Transverse colon (tissue), 4 donors: Measurements from ENCODE around the gene MARCO. TPM values are rescaled to one million over a fixed set of nuclear protein-coding genes. Genes with fewer than 3 reads are reported as not detected.

Experiments used
- DNase-seq: peaks from one replicate; pipeline ENCODE4 v3.0.0-alpha.2; 2019
- H3K27ac ChIP-seq, 4 donors: fragments of 200-600 bp; sonication (generic); 2 replicates each; pipeline ENCODE4 v1.5.1; 2016 to 2018; ENCODE audit warnings: inconsistent platforms in 4 of 4
- H3K27me3 ChIP-seq: fragments of 200-600 bp; sonication (generic); 2 replicates; pipeline ENCODE4 v1.5.1; 2017; ENCODE audit warnings: inconsistent platforms
- H3K36me3 ChIP-seq, 4 donors: fragments of 200-600 bp; sonication (generic); 2 replicates each; pipeline ENCODE4 v1.5.1; 2017 to 2019; ENCODE audit warnings: inconsistent platforms in 4 of 4
- H3K4me1 ChIP-seq, 4 donors: fragments of 200-600 bp; sonication (generic); 2 replicates each; pipeline ENCODE4 v1.5.1; 2017 to 2020; ENCODE audit warnings: inconsistent platforms in 4 of 4
- H3K4me3 ChIP-seq, 4 donors: fragments of 200-600 bp; sonication (generic); 1 replicate in 1 of 4; 2 replicates in 3 of 4; pipeline versions ENCODE4 v1.5.1 to v1.6.1; 2017 to 2019; ENCODE audit warnings: inconsistent platforms in 4 of 4
- H3K9me3 ChIP-seq, 2 donors: fragments of 200-600 bp; sonication (generic); 2 replicates each; pipeline ENCODE4 v1.5.1; 2017 to 2019; ENCODE audit warnings: inconsistent platforms in 2 of 2
- EP300 ChIP-seq: sonication (generic); formaldehyde crosslinking; IDR thresholded peaks from one replicate; pipeline ENCODE4 v1.6.1; 2017; ENCODE audit warnings: antibody characterized with exemption, low read depth
- POLR2A ChIP-seq: fragments of 450-650 bp; IDR thresholded peaks from one replicate; pipeline ENCODE4 v1.6.1; 2016; ENCODE audit warnings: antibody characterized with exemption, mild to moderate bottlenecking, moderate library complexity
- POLR2AphosphoS5 ChIP-seq, 3 donors: sonication (generic); formaldehyde crosslinking; IDR thresholded peaks; one replicate each; pipeline ENCODE4 v1.6.1; 2016; ENCODE audit warnings: antibody characterized with exemption in 3 of 3
- WGBS, 2 donors: methylation state at CpG; one replicate each; pipeline ENCODE4 v1.1.5; 2018; ENCODE audit warnings: low coverage in 1 of 2; 5-methylcytosine and 5-hydroxymethylcytosine counted together
- in situ Hi-C, 4 donors: fragments of 200-750 bp; cut with MboI; loops; one replicate each; pipeline versions ENCODE4 v1.15.0 to v1.15.1; 2017; ENCODE audit warnings: low sequenced_read_pairs in 3 of 4, low pct_ligation_motif_present in 1 of 4, low pct_unique_long_range_greater_than_20kb in 1 of 4
- intact Hi-C: fragments of 100-400 bp; cut with DNase I; formaldehyde crosslinking; loops from one replicate; pipeline ENCODE4 v1.15.1; 2023; ENCODE audit warnings: low total_unique reads
- total RNA-seq, 4 donors: library from RNA; depleted of rRNA; stranded (reverse); fragments of >200 nt; gene quantifications; one replicate each; pipeline ENCODE4 v1.1.0, GENCODE V29; 2016
- TF ChIP-seq, protein P1 (sequence below), 5 experiments: fragments of 200-600 bp in 3 of 5; fragments of 450-650 bp in 2 of 5; sonication (generic) in 3 of 5; IDR thresholded peaks; 1 replicate in 2 of 5; 2 replicates in 3 of 5; pipeline ENCODE4 v1.5.1; 2016 to 2017; ENCODE audit warnings: antibody characterized with exemption in 5 of 5, inconsistent platforms in 3 of 5, mild to moderate bottlenecking in 2 of 5, moderate library complexity in 1 of 5

Gene MARCO
- total RNA-seq, 4 donors from 2014 or later = 1.9 to 47.0 (median 4.4) TPM

DNA sequence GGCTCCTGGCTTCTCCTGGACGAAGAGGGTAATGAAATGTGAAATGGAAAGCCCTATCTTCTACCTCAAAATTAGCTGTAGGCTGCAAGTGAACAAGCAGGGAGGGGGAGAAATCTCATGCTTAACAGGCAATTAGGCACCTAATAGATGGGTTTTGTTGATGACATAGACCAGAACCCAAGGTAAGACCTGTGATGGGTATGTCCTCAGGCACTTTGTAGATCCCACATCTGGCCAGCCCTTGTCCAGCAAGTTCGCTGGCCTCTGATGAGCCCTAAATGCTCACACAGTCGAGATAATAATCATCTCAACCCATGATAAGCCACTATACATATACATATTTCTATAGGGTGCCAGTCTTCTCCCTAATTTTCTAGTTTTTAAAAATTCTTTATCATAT lies 82.6 kb downstream of the MARCO start:
- Histone ChIP-seq H3K9me3 (no peaks in the 10 kb centered on the region), H3K4me1 (no peaks in the 10 kb centered on the region), H3K36me3 (no peaks in the 10 kb centered on the region), H3K27me3 (no peaks in the 10 kb centered on the region), H3K4me3 (no peak overlapping the region), H3K27ac (no peak overlapping the region)
- 70% methylated on average over 3 of the region's 3 CpGs; no CpG with 5 or more reads in 1 of the 2 donors for WGBS, 2 donors
- TF ChIP-seq POLR2AphosphoS5 (IDR thresholded peaks at IDR 0.05) (no peak), EP300 (no peak)
- no peak for DNase-seq
- intact Hi-C loops (no loop called here), in situ Hi-C loops (loop anchor here in 1 of 4 donors (25.0 kb wide), 2 partner anchors 137 to 263 kb away; no protein-coding TSS in a partner anchor)

DNA sequence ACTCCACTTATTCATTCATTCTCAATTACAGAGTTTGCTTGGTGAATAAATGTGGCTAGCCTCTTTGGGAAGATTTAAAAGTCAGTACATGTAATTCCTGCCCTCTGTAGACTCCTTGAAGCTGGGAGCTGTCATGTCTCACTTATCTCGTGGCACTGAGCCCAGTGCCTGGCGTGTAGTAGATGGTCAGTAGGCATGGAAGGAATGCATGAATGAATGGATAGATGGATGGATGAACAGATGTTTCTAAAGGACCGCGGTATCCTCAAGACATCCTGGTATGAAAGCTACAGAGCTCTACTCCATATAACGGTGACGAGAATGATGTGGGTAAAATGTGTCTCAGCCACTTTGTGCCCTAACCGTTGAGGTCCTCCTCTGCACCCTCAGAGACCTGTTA lies 83.0 kb downstream of the MARCO start:
- in situ Hi-C loops = no loop called here
- H3K27me3 ChIP-seq = no peaks in the 10 kb centered on the region

GRCh38 chr2:119025762-119026351 lies 83.9 kb downstream of the MARCO start:
- no peak overlapping the region for H3K27ac ChIP-seq
- H3K9me3 ChIP-seq = no peaks in the 10 kb centered on the region
- WGBS, 2 donors = 84% methylated on average over 18 of the region's 18 CpGs; no CpG with 5 or more reads in 1 of the 2 donors
- intact Hi-C loops = no loop called here
- H3K4me3 ChIP-seq = no peak overlapping the region
- in situ Hi-C loops = no loop called here
- DNase-seq = no peak
- no peaks in the 10 kb centered on the region for H3K36me3 ChIP-seq
- no peaks in the 10 kb centered on the region for H3K27me3 ChIP-seq
- TF ChIP-seq POLR2A (no peak), EP300 (no peak), POLR2AphosphoS5 (IDR thresholded peaks at IDR 0.05) (no peak)
- TF ChIP-seq, protein P1, sequence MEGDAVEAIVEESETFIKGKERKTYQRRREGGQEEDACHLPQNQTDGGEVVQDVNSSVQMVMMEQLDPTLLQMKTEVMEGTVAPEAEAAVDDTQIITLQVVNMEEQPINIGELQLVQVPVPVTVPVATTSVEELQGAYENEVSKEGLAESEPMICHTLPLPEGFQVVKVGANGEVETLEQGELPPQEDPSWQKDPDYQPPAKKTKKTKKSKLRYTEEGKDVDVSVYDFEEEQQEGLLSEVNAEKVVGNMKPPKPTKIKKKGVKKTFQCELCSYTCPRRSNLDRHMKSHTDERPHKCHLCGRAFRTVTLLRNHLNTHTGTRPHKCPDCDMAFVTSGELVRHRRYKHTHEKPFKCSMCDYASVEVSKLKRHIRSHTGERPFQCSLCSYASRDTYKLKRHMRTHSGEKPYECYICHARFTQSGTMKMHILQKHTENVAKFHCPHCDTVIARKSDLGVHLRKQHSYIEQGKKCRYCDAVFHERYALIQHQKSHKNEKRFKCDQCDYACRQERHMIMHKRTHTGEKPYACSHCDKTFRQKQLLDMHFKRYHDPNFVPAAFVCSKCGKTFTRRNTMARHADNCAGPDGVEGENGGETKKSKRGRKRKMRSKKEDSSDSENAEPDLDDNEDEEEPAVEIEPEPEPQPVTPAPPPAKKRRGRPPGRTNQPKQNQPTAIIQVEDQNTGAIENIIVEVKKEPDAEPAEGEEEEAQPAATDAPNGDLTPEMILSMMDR (IDR thresholded peaks at IDR 0.05) = no peak
- H3K4me1 ChIP-seq = no peaks in the 10 kb centered on the region

More for the DNA sequence above, 83.0 kb downstream of the MARCO start:
- no peak overlapping the region for H3K4me3 ChIP-seq
- no peaks in the 10 kb centered on the region for H3K36me3 ChIP-seq
- 82 to 100% methylated on average over 2 to 7 of the region's 7 CpGs for WGBS, 2 donors
- DNase-seq = no peak
- H3K27ac ChIP-seq = no peak overlapping the region
- H3K4me1 ChIP-seq = no peaks in the 10 kb centered on the region
- intact Hi-C loops = no loop called here
- TF ChIP-seq POLR2AphosphoS5 (IDR thresholded peaks at IDR 0.05) (no peak), POLR2A (no peak), EP300 (no peak)
- TF ChIP-seq, protein P1 (IDR thresholded peaks at IDR 0.05) = no peak
- H3K9me3 ChIP-seq = no peaks in the 10 kb centered on the region

GRCh38 chr2:119026890-119027289 lies 84.9 kb downstream of the MARCO start:
- H3K36me3 ChIP-seq = no peaks in the 10 kb centered on the region
- 53 to 79% methylated on average over 2 to 5 of the region's 5 CpGs for WGBS, 2 donors
- no peaks in the 10 kb centered on the region for H3K9me3 ChIP-seq
- H3K27ac ChIP-seq = no peak overlapping the region
- H3K27me3 ChIP-seq = peaks cover 4% of the 10 kb centered on the region
- DNase-seq = no peak
- no peaks in the 10 kb centered on the region for H3K4me1 ChIP-seq
- intact Hi-C loops = no loop called here
- H3K4me3 ChIP-seq = no peak overlapping the region
- in situ Hi-C loops = no loop called here
- TF ChIP-seq, protein P1 (IDR thresholded peaks at IDR 0.05) = no peak
- no peak for TF ChIP-seq POLR2AphosphoS5 (IDR thresholded peaks at IDR 0.05)
